Superior temporal gyrus (tissue), 1 donor: ENCODE data around the gene KRT71.
"Not testable (repeated sequence)": the region's sequence is repeated elsewhere in the genome, so short reads cannot be mapped to it uniquely, and the experiment has no call there.

ENCODE experiments used
- DNase-seq: peaks from one replicate; pipeline ENCODE4 v3.0.0-alpha.2; 2016; ENCODE audit errors: extremely low spot score

KRT71 gene

DNA sequence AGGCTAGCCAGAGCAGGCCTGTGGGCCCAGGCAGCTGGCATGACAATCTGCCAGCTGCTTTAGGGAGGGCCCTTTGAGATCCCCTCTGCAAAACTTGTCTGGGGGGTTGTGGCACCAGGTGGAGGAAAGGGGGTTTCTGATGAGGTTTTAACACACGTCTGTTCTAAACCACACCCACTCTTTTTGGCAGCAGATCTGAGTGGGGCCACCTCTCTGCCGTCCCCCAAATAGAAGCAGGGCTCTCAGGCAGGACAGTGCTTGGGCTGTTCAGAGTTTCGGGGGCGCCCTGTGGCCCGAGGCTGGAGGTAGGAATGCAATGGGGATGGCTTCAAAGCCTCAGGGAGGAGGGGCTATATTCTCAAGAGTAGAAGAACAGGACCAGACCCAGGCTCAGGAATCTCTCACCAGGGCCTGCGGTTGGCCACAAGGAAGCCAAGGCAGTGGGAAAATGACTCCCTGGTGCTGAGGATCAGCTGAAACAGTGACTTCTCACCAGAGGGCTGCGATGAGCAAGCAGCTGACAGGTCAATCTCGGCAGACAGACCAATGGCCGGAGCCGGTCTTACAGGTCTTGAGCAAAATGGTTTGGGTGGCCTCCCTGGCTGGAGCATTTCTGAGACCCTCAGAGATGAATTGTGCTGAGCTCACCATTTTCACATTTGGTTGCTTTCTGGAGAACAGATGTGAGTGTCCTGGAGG lies 31.2 kb downstream of the KRT71 start:
- DNase-seq = no peak

DNA sequence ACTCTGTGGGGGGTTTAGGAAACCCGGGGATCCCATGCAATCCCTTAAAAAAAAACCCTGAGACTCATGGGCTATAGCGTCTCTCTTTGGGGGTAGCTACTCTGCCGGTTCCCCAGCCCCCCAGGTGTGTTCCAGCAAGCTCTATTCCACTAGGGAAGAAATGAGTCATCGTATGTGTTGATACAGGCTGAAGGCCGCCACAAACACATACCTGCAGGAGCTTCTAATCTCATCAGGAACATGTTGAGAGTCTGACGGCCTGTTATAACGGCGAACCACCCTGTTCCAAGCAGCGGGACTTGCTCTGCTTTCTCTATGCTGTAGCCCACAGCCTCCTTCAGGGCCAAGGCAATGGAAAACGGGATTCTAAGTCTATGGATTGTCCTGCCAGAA lies 31.8 kb downstream of the KRT71 start:
- DNase-seq = no peak

DNA sequence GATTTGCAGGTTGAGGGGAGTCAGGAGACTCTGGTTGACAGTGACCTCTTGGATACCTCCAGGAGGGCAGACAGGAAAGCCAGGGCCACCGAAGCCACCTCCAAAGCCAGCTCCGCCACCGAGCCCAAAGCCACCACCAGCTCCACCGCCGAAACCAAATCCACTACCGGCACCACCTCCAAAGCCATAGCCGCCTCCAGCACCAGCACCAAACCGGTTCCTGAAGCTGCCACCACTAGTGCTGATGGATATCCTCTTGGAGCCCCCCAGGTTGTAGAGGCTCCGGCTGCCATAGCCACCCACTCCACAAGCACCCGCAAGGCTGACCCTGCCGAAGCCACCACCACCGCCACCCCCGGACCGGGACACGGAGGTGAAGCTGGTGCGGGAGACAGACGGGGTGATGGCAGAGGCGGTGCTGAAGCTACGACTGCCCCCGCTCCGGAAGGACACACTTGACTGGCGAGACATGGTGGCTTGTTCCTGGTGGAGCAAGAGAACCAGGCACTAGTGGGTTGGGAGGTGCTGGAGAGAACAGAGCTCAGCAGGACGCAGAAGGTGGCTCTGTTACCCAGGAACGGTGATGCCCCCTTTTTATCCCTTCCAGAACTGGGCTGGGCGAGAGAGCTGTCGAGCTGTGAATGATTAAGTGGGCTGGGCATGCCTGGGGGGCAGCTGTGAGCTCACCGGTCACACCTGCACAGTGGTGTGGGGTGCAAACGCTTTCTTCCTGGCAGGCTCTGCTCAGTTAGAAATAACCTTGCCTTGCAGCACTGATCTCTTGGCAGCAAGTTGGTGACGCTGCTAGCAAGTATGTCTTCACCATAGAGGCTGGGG lies 32.9 kb downstream of the KRT71 start, which contains the start of gene KRT5:
Gene KRT5 (minus strand): TSS at position 569 of the 837 bp plus-strand sequence. CDS start 98 bp downstream, at position 471.
- DNase-seq = no peak

GRCh38 chr12:52519387-52519703 lies 33.6 kb downstream of the KRT71 start:
- DNase-seq = no peak

DNA sequence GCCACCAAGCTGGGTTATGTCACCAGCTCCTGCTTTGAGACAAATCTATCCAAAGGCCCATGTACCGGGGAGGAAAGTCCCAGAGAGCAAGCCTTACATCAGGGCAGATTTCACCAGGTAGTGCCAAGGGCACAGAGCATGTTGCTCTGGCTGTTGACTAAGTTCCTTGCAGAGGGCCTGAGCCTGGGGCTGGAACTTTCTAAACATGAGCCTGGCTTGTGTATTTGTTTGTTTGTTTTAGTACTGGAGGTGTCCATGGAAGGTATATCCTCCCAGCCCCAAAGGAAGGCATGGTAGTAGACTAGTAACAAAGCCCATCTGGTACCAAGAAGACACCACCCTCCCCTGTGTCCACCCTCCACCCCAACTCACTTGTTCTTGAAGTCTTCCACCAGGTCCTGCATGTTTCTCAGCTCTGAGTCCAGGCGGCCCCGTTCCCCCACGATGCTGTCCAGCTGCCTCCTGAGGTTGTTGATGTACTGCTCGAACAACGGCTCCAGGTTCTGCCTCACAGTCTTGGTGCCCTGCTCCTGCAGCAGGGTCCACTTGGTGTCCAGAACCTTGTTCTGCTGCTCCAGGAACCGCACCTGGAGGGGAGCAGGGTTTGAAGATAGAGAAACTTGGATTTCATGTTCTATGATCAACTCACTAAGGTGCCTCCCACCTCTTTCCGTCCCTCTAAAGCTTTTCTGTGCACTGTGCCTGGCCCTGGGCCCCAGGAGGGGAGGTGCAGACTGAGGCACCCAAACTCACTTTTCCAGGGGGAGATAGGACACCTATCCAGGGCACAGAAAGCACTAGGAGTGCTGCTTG lies 34.2 kb downstream of the KRT71 start:
- DNase-seq = no peak

DNA sequence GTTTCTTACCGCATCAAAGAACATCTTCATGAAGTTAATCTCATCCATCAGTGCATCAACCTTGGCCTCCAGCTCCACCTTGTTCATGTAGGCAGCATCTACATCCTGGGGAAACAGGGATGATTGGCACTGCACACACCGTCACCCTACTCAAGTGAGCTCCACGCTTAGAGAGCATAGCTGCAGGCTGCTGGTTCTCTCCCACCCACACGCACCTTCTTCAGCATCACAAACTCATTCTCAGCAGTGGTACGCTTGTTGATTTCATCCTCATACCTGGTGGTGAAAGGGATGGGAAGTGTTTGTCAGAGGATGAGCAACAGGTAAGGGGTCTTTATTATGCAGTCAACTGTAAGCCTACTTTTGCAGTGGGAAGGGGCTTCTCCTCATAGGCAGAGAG lies 35.1 kb downstream of the KRT71 start:
- no peak for DNase-seq

- no peak for DNase-seq
These were observed 35.7 kb downstream of the KRT71 start for GRCh38 chr12:52517005-52517835.

- DNase-seq = no peak
These were observed 36.8 kb downstream of the KRT71 start for GRCh38 chr12:52515927-52516831.

DNA sequence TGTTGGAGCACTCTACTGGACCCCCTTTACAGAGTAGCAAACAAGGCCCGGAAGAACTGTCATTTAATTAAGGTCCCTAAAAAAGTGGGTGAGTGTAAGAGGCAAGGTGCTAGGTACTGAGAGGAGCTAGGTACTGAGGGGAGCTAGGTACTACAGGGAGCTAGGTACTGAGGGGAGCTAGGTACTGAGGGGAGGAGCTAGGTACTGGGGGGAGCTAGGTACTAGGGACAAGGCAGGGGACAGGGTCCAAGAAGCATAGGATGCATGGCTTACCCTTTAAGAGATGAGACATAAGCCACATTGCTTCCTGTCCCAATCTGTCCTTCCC lies 37.7 kb downstream of the KRT71 start:
- no peak for DNase-seq

DNA sequence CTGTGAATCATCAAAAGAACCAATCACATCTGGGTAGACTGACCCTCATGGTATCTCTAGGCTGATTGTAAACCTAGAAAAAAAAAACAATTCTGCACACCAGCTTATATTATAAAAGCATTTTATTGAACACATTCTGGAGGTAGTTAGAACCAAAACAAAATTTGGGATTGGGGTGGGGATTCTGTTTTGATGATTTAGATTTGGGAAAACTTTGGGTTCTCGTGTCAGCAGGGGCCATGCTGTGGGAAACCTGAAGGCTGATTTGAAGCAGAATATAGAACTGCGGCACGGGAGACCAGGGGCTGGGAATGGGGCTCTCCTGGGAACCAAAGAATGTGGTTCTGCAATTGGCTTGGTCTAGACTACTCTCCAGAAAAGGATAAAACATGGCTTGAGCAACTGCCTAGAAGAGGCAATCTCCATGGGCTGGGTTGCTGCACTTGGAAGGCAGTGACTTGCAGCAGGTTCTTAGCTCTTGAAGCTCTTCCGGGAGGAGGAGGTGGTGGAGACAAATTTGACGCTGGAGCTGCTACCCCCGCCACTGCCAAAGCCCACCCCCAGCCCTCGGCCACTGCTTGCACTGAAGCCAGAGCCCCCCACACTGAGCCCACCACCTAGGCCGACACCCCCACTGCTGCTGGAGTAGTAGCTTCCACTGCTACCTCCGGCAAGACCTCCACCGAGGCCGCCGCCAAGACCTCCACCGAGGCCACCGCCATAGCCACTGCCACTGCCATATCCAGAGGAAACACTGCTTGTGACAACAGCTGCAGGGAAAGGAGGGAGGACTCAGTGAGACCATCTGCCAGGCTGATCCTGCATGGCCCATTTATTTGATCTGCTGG lies 38.2 kb downstream of the KRT71 start:
- DNase-seq = no peak

GRCh38 chr12:52513736-52514135 lies 39.2 kb downstream of the KRT71 start:
- DNase-seq = no peak

GRCh38 chr12:52508211-52508610 lies 44.7 kb downstream of the KRT71 start:
- DNase-seq = no peak

DNA sequence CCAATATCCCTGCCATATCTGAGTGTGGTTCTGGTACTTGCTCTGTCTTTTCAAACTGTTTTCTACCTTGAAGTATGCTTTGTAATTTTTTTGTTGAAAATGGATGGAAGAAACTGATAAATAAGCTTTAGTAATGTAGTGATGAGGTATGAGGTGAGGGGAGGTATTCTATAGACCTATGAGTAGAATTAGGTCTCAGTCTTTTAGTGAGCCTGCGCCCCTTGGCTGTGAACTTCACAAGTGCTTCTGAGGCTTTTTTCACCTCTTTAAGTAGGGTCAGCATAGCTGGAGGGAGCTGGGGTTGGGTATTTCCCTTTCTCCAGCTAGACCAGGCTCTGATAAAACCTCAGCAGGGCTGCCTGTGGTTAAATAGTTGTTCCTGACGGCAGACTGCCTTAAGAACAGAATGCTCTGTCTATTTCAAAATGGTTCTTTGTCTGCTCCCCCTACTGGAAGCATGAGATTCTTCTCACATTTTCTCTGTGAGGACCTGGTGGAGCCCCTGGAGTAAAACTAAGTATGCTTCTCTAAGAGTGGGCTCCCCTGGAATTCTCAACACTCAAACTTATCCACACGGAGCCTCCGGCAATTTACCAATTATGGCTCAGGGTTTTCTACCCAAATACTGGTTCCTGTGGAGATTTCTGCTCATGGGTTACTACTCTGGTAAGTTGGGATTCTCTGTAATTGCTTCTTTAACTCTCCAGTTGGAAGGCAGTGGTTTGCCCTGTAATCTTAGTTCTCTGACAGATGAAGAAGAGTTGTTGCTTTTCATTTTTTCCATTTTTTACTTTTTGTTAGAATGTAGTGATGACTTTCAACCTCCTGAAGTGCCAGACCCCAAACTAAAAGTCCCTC lies 45.9 kb downstream of the KRT71 start:
- DNase-seq = peak; percentile 71

GRCh38 chr12:52502877-52503276 lies 50.1 kb downstream of the KRT71 start:
- DNase-seq = no peak

DNA sequence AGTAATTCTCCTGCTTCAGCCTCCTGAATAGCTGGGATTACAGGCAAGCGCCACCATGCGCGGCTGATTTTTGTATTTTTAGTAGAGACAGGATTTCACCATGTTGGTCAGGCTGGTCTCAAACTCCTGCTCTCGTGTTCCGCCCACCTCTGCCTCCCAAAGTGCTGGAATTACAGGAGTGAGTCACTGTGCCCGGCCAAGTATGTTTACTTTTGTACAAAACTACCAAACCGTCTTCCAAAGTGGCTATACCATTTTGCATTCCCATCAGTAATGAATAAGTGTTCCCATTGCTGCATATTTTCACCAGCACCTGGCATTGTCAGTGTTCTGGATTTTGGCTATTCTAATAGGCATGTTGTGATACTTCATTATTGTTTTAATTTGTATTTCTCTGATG lies 51.5 kb downstream of the KRT71 start:
- DNase-seq = no peak

- not testable (repeated sequence) for DNase-seq
These were observed 52.4 kb downstream of the KRT71 start for GRCh38 chr12:52500574-52500973.

DNA sequence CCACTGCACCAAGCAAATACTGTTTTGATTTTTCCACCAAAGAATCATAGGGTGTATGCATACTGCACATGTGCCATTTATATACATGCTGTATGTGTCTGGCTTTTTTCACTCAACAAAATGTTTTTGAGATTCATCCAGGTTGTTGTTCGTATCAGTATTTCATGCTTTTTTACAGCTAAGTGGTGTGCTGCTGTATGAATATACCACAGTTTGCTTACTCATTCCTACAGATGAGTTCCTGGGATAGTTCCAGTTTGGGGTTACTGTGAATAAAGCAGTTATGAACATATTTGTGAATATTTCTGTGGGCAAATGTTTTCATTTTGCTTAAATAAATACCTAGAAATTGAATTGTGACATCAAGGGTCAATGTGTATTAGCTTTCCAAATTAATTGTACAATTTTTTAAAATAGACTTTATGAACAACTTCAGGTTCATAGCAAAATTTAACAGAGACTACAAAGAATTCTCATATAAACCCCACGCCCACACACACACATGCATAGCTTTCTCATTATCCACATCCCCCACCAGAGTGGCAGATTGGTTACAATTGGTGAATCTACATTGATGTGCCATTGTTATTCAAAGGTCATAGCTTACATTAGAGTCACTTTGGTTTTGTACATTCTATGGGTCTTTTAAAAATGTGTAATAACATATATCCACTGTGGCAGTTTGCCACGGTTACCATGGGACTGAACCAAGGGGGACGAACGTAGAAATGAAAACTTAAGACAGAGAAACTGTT lies 53.0 kb downstream of the KRT71 start:
- no peak for DNase-seq

GRCh38 chr12:52498946-52499345 lies 54.0 kb downstream of the KRT71 start:
- no peak for DNase-seq
